NCI-H1417 treated with DMSO at 0.1 percent for 48 hours (cell line): Measurements from ENCODE around the gene TEX19.

ENCODE experiments used
- DNase-seq: peaks from one replicate; lab custom pipeline; 2025; lab: John Stamatoyannopoulos, UW

TEX19 gene

DNA sequence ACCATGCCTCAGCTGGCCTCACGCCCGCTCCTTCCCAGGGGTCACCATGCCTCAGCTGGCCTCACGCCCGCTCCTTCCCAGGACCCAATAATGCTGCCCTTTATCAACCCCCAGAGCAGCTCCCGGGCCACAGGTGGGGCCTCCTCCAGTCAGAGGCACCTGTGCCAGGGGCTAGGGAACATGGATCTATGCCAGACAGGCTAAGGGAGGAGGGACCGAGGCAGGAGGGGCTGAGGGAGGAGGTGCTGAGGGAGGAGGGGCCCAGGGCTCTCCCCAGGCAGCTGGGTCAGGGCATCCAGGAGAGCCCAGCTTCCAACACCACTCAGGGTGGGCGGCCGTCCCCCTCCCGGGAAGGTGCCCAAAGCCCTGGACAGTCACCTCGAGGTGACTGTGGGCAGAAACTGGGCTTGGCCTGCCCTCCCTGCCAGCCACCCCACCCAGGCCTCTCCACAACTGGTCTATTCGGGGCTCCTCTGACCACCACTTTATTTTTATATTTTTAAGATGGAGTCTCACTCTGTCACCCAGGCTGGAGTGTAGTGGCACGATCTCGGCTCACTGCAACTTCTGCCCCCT, 31.9 kb downstream of the TEX19 start:
- DNase-seq = no peak

DNA sequence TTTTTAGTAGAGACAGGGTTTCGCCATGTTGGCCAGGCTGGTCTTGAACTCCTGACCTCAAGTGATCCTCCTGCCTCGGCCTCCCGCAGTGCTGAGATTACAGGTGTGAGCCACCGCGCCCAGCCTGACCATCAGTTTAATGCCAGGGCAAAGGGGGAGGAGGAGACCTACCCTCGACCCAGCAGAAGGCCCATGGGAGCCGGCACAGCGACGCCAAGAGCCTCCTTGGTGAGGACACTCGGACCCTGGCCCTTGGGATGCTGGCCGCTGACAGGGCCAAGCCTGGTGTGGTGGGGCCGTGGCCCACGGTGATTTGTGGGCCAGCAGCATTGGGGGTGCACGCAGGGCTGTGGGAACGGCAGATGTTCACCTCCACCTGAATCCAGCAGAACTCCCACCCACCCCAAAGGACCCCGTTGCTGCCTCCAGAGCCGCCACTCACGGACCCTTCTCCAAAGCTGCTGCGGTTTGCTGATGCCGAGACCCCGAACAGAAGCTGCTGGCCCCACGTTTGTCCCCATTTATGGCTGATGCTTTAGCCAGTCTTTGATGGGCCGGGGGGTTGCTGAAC, 32.5 kb downstream of the TEX19 start:
- DNase-seq = no peak

DNA sequence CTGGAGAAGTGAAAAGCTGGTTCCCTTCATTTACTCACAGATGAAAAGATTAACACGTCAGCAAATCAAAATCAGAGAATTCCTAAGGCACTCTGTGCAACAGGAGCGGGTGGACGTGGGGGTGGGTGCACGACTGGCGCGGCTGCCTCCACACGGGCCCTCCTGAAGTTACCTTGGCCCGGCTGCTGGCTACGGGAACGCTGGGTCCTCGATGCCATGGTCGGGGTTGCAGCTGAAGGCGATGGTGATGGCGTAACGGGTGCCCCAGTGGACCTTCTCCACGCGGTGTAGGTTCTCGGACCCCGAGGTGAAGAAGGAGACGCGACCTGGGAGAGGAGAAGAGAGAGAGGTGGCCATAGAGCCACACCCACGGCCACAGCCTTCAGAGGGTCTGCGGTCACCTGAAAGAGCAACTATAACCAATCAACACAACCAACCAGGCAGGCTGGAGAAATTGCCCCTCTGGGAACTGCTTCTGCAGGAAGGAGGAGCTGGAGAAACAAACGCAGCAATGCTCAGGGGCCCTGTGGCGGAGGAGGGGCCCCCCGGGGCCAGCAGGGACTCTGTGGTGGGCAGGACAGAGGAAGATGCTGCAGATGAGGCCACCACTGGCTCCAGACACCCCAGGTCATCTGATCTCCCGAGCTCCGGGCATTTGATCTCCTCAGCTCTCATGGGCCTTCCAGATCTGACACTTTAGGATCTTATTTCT, 33.3 kb downstream of the TEX19 start:
- DNase-seq = no peak

DNA sequence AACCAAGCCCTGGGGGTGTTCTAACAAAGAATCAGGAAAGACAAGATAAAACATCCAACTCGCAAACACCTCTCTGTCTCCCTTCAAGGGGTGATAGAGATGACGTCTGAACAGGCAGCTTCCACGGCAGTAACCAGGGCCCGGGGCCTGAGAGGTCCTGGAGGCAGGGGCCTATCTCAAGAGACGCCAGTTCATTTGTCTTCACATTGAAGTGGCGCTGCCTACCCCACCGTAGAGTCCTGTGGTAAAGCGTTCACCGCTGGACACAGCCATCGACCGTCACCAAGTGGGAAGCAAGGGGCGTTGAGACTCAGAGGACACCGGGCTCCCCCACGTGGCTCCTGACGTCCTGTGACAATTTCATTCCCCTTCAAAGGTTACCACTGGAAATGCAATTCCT, 33.9 kb downstream of the TEX19 start:
- DNase-seq = no peak

DNA sequence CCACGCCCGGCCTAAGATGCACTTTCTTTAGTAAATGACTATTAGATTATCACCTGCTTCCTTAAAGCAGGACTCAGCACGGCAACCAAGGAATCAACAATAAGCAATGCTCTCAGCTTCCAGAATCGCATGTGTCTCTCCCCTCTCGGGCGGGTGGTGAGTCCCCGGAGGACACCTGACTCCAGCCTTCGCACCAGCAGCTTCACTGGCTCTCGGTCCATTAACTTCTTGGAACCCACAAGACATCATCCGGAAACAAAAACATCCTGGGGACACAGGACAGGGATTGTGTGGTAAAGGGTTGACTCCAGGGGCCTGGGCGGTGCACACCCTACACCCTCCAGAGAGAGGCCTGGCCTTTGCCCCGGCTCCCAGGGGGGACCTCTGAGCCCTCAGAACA, 35.2 kb downstream of the TEX19 start:
- no peak for DNase-seq

DNA sequence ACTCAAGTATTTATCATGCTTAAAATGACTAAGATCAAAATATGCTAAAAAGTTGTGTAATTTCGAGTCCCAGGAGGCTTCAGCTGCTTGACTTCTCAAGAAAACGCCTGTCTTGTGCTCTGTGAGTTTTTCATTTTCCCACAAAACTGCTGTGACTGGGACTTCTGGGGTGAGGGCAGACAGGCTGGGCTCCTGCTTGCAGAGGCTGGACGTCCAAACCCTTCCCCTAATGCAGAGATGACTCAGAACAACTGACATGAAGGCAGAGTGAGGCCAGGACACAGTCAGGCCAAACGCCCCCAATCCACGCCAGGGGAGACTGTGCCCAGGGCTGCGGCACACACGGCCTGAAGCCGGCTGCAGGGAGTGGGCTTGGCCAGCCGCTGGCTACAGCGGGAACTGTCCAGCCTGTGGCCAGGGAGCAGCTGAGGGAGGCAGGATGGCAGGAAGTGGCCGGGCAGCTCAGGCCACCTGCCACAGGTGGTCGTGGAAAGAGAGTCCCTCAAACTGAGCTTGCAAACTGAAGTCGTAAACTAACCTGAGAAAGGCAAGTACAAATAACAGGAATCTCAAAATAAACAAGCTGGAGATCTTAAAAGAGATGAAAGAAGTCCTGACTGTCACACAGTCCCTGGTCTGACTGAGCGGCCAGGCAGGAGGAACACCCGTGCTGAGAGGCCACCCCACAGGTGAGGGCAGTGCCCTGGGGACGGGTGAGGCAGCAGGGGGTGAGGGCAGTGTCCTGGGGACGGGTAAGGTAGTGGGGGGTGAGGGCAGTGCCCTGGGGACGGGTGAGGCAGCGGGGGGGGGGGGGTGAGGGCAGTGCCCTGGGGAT, 37.8 kb downstream of the TEX19 start:
- DNase-seq = no peak

DNA sequence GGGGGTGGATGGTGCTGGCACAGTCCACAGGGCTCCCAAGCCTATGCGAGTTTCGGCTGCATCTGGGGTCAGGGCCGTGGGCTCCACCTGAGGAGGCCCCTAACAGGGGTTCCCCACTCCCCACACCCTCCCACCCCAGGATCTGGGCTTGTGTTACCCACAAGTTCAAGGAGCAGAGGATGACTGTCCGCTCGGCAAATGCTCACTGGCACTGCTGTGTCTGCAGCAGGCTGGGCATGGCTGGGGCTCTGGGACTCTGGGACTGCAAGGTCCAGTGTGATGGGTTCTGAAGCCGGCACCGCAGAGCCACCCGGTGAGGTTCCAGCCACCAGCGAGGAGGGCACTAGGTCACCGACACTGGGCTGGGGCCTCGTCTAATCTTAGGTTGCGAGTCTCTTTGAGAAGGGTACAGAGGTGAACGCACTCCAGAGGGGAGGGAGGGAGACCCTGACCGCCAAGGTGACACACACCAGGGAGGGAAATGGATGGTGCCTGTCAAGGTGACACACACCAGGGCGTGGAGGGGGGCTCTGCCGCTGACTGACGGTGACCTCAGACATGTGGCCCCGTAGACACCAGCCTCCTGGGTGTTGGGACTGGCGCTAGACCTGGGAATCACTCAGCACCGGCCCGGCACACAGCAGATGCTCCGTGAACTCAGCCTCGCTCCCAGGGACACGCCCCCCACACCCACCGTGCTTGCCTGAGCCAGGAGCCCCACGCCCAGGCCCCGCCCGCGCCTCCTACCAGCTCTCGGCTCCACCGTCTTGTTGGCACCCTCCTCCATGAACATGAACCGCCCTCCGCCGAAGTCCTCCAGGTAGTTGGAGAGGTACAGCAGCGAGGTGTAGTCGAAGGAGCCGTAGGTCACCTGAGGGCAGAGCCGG, 38.6 kb downstream of the TEX19 start:
- no peak for DNase-seq

DNA sequence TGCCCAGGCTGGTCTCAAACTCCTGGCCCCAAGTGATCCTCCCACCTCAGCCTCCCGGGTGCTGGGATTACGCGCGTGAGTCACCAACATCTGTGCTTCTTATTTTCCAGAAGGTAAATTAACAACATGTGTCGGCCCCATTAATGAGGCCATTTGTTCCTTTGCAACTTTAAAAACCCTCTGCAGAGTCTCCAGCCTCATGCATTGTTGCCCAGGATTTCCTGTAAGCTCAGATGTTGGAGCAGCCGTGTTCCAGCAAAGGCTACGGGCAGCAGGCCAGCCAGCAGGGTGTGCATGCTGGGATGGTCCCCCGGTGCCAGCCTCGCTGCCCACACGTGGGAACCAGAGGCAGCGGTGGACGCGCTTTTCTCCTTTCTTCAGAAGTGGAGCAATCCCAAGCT, 40.0 kb downstream of the TEX19 start:
- DNase-seq = no peak

DNA sequence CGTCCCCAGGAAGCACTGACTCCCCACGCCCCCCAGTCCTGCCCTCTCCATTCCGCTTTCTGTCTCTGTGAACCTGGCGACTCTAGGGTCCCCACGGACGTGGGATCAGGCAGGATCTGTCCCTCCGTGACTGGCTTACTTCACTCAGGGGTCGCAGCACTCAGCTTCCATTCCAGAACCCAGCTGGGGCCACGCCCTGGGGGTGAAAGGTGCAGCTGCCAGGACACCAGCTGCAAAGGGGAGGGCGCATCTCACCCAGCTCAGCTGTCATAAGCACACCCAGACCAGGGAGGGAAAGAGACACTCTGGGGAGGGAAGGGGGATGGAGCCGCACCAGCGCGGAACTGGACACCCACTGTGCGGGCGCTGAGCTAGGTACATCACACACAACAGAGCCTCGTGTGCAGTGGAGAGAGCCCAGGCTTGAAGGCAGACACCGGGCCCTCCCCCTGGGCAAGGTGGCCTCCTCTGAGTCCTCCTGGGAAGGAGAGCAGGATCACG, 40.6 kb downstream of the TEX19 start:
- no peak for DNase-seq

DNA sequence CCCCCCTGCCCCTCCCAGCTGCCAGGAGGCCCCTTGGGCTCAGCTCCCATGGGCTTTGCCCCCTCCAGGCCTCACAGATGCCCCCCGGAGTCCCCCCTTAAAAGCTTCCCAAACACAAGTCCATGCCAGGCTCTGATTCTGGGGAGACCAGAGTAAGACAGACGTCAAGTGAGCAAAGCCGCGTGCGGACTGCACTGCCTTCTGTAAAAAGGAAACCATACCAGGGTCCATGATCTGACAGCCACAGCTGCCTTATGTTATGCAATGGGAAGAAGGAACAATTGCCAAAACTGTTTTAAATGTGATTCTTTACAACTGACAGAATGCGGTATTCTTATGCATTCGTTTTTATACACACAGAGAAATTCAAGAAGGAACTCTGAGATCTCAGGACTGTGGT, 41.2 kb downstream of the TEX19 start:
- no peak for DNase-seq

DNA sequence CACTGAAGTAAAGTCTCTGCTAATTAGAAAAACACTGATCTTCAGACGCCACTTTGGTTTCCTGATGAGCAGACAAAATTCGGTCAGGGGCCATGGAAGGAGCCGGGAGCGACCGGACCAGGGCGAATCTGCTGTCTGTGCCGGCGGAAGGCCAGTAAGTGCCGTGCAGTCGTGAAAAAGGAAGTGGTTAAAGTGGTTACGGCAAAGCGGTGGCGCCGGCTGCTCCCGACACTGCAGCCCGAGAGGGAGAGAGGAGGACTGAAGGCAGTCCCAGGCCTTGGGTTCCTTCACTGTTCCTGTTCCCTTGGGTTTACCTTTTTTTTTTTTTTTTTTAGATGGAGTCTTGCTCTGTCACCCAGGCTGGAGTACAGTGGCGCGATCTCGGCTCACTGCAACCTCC, 41.8 kb downstream of the TEX19 start:
- DNase-seq = no peak

DNA sequence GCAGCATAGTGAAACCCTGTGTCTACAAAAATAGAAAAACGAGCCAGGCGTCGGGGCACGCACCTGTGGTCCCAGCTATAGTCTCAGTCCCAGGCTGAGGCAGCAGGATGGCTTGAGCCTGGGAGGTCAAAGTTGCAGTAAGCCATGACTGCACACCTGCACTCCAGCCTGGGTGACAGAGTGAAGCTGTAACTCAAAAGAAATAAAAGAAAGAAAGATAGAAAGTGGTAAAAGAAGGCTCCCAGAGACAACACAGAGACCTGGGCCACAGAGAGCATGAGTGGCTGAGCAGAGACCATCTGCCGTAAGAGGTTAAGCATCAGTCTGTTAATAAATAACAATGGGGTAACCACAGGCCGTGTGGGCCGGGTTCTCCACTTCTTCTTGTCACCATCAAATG, 43.8 kb downstream of the TEX19 start:
- no peak for DNase-seq

DNA sequence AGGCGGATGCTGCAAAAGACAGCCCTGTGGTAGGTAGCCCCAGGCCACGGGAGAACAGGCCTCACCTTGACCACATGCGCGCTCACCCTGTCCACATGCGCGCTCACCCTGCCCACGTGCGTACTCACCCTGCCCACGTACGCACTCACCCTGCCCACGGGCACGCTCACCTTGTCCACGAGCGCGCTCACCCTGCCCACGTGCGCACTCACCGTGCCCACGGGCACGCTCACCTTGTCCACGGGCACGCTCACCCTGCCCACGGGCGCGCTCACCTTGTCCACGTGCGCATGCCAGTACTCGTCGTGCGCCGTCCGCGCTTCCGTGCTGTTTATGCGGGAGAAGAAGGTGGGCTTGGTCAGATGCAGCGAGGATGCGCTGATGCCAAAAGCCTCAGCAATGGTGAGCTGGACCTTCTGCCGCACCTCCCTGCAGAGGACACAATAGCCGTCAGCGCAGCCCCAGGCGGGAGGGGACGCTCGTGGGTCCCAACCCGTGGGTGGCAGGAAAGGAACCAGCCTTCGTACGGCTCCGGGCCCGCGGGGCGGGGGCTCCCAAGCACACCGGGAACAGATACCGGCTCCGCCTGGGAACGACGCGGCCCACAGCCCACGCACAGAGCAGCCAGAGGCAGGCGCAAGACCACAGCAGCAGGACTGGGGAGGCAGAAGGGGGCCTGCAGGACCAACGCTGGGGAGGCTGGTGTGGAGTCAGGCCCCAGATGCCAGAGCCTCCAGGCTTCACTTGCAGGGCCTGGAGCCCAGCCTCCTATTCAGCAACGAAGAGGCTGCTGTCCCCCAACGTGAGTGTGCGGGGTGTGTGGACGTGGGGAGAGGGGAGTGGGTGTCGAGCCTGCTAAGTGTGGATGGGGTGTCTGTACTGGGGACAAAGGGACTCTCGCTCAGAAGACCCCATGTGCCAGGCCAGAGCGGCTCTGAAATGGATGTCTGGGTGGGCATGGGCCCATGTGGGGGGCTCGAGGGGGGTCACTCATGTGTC, 44.9 kb downstream of the TEX19 start:
- no peak for DNase-seq

DNA sequence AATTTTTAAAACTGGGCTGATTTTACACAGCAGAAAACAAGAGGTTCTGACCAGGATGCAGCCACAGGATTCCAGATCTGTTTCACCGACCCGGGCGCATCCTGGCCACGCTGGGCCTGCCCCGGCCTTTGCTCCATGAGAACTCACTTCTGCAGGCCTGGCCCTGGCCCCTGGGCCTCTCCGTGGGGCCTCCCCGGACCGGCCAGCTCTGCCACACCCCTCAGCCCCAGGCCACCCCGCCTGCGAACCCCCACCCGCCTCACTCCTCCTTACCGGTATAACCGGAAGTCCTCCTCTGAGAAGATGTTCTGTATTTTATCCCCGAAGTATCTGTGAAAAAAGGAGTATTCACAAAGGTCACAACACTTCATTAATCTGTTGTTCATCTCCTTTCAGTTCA, 46.0 kb downstream of the TEX19 start:
- no peak for DNase-seq

DNA sequence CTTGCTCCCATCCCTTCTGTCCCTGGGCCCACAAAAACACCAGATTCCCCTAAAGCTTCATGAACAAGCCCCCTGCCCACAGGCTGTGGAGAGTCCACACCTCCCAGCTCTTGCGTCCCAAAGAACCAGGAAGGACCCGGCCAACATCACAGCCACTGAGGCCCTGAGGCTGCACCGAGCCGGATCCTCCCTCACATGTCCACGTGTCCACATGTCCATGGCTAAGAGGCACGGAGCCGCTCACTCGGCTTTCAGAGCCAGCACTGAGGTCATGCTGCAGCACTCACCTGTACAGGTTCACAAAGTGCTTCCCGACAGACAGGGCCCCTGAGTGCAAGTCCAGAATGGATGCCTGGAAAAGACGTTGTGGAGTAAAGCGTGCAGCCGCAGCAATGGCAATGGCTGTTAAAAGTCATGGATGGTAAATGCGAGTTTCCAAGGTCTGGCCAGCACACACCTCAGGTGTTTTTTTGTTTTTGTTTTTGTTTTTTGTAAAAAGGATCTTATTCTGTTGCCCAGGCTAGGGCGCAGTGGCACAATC, 47.2 kb downstream of the TEX19 start:
- no peak for DNase-seq

DNA sequence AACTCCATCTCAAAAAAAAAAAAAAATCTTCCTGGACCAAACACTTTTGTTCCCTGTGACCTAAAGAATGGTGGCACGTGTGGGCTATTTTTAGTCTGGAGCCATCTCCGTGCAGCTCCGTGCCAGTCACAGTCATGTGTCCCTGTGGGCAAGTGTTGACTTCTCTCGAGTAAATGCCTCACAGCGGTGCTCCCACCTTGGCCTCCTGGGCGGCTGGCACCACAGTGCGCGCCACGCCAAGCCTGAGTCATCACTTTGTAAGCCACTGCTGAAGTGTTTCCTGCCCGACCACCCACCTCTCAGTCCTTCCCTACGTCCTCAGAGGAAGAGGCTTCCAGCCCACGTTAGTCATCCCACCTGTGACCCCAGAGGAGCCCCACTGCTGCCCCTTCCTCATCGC, 48.2 kb downstream of the TEX19 start:
- DNase-seq = no peak

DNA sequence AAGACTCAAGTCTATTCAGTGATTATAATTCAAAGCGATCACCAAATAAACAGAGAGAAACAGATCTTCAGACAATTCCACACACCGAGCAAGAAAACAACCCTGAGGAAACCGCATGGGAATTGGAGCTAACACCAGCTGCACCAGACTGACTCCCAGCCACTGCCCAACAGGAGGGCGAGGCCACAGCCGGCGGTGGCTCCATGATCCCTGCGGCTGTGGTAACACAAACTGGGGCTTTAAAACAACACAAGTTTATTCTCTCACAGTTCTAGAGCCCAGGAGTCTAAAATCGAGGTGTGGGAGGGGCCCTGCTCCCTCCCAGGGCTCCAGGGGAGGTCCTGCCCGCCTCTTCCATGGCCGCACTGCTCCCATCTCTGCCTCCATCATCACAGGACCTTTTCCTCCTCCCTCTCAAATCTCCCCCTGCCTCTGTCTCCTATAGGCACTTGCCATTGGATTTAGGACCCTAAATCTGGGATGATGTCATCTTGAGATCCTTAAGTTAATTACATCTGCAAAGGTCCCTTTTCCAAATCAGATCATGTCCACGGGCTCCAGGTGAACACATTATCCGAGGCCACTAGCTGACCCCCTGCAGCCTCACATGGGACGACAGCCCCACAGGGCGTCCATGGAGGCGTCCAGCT, 49.4 kb downstream of the TEX19 start:
- DNase-seq = no peak

DNA sequence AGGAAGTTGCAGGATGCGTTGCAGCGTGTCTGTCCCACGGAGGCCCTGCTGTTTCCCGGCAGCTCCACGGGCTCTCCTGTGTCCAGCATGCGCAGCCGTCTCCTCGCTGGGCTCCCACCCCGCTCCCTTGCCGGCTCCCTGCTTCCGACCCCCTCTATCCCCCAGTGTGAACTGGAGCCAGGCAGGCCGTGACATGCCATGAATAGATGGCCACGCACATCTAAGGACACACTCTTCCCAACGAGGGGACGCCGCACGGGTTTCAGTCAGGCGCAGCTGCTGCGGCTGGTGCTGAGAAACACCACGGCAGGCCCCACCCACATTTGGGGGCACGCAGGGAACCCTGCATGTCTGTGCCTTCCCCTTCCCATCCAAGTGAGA, 49.9 kb downstream of the TEX19 start:
- DNase-seq = no peak

DNA sequence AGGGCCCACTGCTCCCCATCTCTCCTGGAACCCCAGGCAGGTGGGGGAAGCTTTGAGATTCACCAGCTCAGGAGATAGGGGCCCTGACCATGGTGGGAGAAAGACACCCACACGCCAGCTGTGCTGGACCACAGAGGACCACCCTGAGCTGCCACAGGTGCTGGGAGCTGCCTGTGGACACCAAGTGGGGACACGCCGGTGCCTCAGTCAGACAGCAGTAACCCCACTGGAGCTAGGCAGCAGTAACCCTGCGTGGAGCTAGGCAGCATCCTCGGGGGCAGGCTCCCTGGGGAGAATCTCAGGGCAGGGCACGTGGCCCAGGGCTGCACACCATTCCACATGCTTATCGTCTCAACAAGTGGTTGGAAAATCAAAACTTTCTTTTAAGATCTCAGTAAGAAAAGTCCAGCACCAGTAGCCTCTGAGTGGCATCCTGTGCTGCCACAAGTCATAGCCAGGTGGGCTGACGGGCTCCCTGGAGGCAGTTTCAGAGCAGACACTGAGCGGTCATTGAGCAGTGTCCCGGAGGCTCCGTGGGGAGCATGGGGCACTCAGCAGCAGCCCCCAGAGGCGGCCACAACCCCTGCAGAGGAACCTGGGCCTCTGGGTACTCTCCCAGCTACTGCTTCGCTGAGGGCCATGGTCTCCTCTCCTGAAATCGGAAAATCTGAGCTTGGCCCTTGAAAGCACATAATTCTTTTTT, 51.1 kb downstream of the TEX19 start:
- no peak for DNase-seq
